H1 (cell line): Measurements from ENCODE around the gene GBA2. TPM values are rescaled to one million over a fixed set of nuclear protein-coding genes. Genes with fewer than 3 reads are reported as not detected.

Source experiments
- BRCA1 ChIP-seq: IDR thresholded peaks from 2 replicates; pipeline ENCODE4 v1.6.1; 2012; ENCODE audit warnings: low read depth, low read length, improper control_type of control experiment
- GTF2F1 ChIP-seq: IDR thresholded peaks from 2 replicates; pipeline ENCODE4 v1.6.1; 2012; ENCODE audit warnings: low read depth, low read length, improper control_type of control experiment, borderline replicate concordance
- SUZ12 ChIP-seq: fragments of 200-600 bp; sonication (generic); IDR thresholded peaks from 2 replicates; pipeline ENCODE4 v1.6.1; 2012; ENCODE audit warnings: mild to moderate bottlenecking, inconsistent platforms, low read length, moderate library complexity, mixed read lengths
- polyA plus RNA-seq, 7 experiments: library from polyadenylated mRNA; depleted of rRNA in 3 of 7; stranded (reverse) in 5 of 7; unstranded in 2 of 7; fragments of >200 nt in 5 of 7; fragments of 200-250 nt in 2 of 7; gene quantifications; 1 replicate in 5 of 7; 2 replicates in 1 of 7; 4 replicates in 1 of 7; pipeline versions ENCODE4 v1.2.1 to v1.2.3, GENCODE V29; 2011 to 2013; ENCODE audit warnings: missing spikeins in 2 of 7, mixed read lengths in 2 of 7
- total RNA-seq: library from RNA; stranded (reverse); fragmentation: NEBNext Ultra II Directional; extraction: Animal tissue kit (Norgen Biotek cat#: 25700); gene quantifications from 2 replicates; pipeline ENCODE4 v1.2.1, GENCODE V29; 2021
- TF ChIP-seq, protein P1 (sequence below): IDR thresholded peaks from 2 replicates; pipeline ENCODE4 v1.6.1; 2012; ENCODE audit warnings: inconsistent platforms
- TF ChIP-seq, protein P2 (sequence below): IDR thresholded peaks from 2 replicates; pipeline ENCODE4 v1.6.1; 2012; ENCODE audit warnings: inconsistent platforms

The GBA2 gene
- total and polyA plus RNA-seq, 2 of the 8 experiments (the other 6 are each of a cell fraction or from before 2014, with no cell fraction given), result 64.2 to 71.9 TPM

DNA sequence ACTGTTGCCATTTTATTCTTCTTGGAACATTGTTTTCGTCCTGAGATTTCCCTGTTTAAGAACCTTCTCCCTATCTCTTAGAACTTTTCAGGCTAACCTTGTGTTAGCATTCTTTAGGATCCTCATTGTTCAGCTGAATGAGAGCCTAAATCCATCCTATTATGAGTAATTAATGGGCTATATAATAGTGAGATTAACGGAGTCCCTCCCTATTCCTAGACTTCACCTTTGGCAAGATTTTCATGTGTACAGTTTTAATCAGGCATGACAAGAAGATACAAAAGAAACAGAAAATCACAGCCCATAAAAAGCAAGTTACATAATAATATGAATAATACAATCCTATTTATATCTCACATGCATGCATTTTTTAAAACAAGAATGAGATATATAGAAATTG, 14.2 kb upstream of the GBA2 start (continued):
- TF ChIP-seq, protein P1, sequence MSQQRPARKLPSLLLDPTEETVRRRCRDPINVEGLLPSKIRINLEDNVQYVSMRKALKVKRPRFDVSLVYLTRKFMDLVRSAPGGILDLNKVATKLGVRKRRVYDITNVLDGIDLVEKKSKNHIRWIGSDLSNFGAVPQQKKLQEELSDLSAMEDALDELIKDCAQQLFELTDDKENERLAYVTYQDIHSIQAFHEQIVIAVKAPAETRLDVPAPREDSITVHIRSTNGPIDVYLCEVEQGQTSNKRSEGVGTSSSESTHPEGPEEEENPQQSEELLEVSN, result no peak
- TF ChIP-seq, protein P2, sequence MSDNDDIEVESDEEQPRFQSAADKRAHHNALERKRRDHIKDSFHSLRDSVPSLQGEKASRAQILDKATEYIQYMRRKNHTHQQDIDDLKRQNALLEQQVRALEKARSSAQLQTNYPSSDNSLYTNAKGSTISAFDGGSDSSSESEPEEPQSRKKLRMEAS, result no peak
- TF ChIP-seq BRCA1 (no peak), SUZ12 (no peak), GTF2F1 (no peak)
- TF ChIP-seq, all 59 proteins: peak for 0
